GM18507 (cell line): ENCODE results near the gene B3GNT9.
"Not testable (repeated sequence)": the region's sequence is repeated elsewhere in the genome, so short reads cannot be mapped to it uniquely, and the experiment has no call there.

Source experiments
- DNase-seq: peaks from one replicate; pipeline ENCODE4 v3.0.0; 2011; ENCODE audit warnings: low read depth; ENCODE audit not compliant: insufficient read length; ENCODE audit errors: extremely low spot score
- FAIRE-seq: peaks from 2 replicates; lab custom pipeline; 2011; peaks lifted over from hg19 to GRCh38; lab: Jason Lieb, UNC

The B3GNT9 gene

GRCh38 chr16:67128887-67129286 lies 21.9 kb downstream of the B3GNT9 start:
- no peak for DNase-seq
- FAIRE-seq: no peak

GRCh38 chr16:67128417-67128816 lies 22.4 kb downstream of the B3GNT9 start:
- DNase-seq (no peak), FAIRE-seq (no peak)

GRCh38 chr16:67122799-67123198 lies 28.0 kb downstream of the B3GNT9 start:
- not testable (repeated sequence) for DNase-seq, FAIRE-seq

- no peak for FAIRE-seq
- DNase-seq: no peak
Observed at GRCh38 chr16:67120025-67120424, 30.8 kb downstream of the B3GNT9 start.

GRCh38 chr16:67117716-67118115 lies 33.1 kb downstream of the B3GNT9 start:
- FAIRE-seq (no peak), DNase-seq (no peak)

- FAIRE-seq: no peak
Observed at GRCh38 chr16:67116388-67117311, 34.1 kb downstream of the B3GNT9 start.

GRCh38 chr16:67115639-67116038 lies 35.2 kb downstream of the B3GNT9 start:
- no peak for FAIRE-seq
- DNase-seq: no peak

More at GRCh38 chr16:67116388-67117311, 34.1 kb downstream of the B3GNT9 start:
- no peak for DNase-seq

- DNase-seq: no peak
- no peak for FAIRE-seq
Observed at GRCh38 chr16:67114793-67115192, 36.0 kb downstream of the B3GNT9 start.

GRCh38 chr16:67112591-67113399 lies 38.0 kb downstream of the B3GNT9 start:
- FAIRE-seq (no peak), DNase-seq (no peak)

- DNase-seq (no peak), FAIRE-seq (no peak)
Observed at GRCh38 chr16:67111951-67112444, 38.8 kb downstream of the B3GNT9 start.

GRCh38 chr16:67109407-67110135 lies 41.2 kb downstream of the B3GNT9 start, which contains the start of gene PHAF1:
TSS of gene PHAF1 (plus strand) at chr16:67109941. CDS start at chr16:67110176, 235 bp downstream.
- peak; percentile 100 for DNase-seq
- peak; percentile 96 for FAIRE-seq

GRCh38 chr16:67108931-67109406 lies 41.8 kb downstream of the B3GNT9 start:
- FAIRE-seq (no peak), DNase-seq (no peak)

- DNase-seq: no peak
- FAIRE-seq: no peak
Observed at GRCh38 chr16:67108489-67108888, 42.3 kb downstream of the B3GNT9 start.

- FAIRE-seq (no peak), DNase-seq (no peak)
Observed at GRCh38 chr16:67105881-67106280, 44.9 kb downstream of the B3GNT9 start.

GRCh38 chr16:67105246-67105645 lies 45.6 kb downstream of the B3GNT9 start:
- FAIRE-seq (no peak), DNase-seq (no peak)

GRCh38 chr16:67104845-67105244 lies 46.0 kb downstream of the B3GNT9 start:
- DNase-seq (no peak), FAIRE-seq (no peak)

GRCh38 chr16:67104061-67104460 lies 46.7 kb downstream of the B3GNT9 start:
- DNase-seq (no peak), FAIRE-seq (no peak)

GRCh38 chr16:67101311-67102082 lies 49.3 kb downstream of the B3GNT9 start:
- no peak for FAIRE-seq
- DNase-seq: no peak
